Left lung (tissue), 10 donors: ENCODE results near the gene STOX2. TPM values are rescaled to one million over a fixed set of nuclear protein-coding genes. Genes with fewer than 3 reads are reported as not detected.

Experiments
- ATAC-seq: fragments of 200-7000 bp; cut with Tn5 transposase; one replicate; pipeline ENCODE4 v1.9.1; 2020; ENCODE audit warnings: moderate library complexity
- DNase-seq, 4 donors: peaks; one replicate each; pipeline ENCODE4 v3.0.0-alpha.2; 2013 to 2020
- H3K27ac ChIP-seq, 2 donors: fragments of 200-600 bp; sonication (generic) in 1 of 2; one replicate each; pipeline versions ENCODE4 v1.5.0 to v1.8.0; 2020 to 2021
- H3K27me3 ChIP-seq, 2 donors: fragments of 200-600 bp; sonication (generic) in 1 of 2; one replicate each; pipeline versions ENCODE4 v1.5.0 to v1.8.0; 2020 to 2021
- H3K36me3 ChIP-seq, 2 donors: fragments of 200-600 bp; sonication (generic) in 1 of 2; one replicate each; pipeline versions ENCODE4 v1.5.0 to v1.8.0; 2020 to 2021
- H3K4me1 ChIP-seq, 2 donors: fragments of 200-600 bp; one replicate each; pipeline ENCODE4 v1.8.0; 2021
- H3K4me3 ChIP-seq, 2 donors: fragments of 200-600 bp; sonication (generic) in 1 of 2; one replicate each; pipeline versions ENCODE4 v1.5.0 to v1.8.0; 2020 to 2021; ENCODE audit warnings: mild to moderate bottlenecking in 1 of 2
- H3K9me3 ChIP-seq, 2 donors: fragments of 200-600 bp; sonication (generic) in 1 of 2; one replicate each; pipeline versions ENCODE4 v1.5.0 to v1.8.0; 2020 to 2021
- CTCF ChIP-seq, 2 donors: fragments of 200-600 bp; sonication (generic) in 1 of 2; IDR thresholded peaks; one replicate each; pipeline versions ENCODE4 v1.5.0 to v1.8.0; 2021; ENCODE audit warnings: antibody characterized with exemption in 2 of 2
- intact Hi-C, 2 donors: fragments of 100-400 bp; cut with DNase I; formaldehyde crosslinking; loops; one replicate each; pipeline versions ENCODE4 v1.11.2 to v1.14.2; 2022
- polyA plus RNA-seq, 6 donors: library from polyadenylated mRNA; unstranded; fragments of 120-200 nt; gene quantifications; one replicate each; pipeline ENCODE4 v1.2.1, GENCODE V29; 2013; ENCODE audit not compliant: insufficient read length in 6 of 6
- total RNA-seq, 2 donors: library from RNA; stranded (reverse); fragmentation: NEBNext Ultra II Directional; extraction: Animal tissue kit (Norgen Biotek cat#: 25700); gene quantifications; one replicate each; pipeline ENCODE4 v1.2.1, GENCODE V29; 2021
- donor health status: DM: no; HTN: yes; CAD: no.
- donor health status: DM: no; HTN: no; CAD: no.

The STOX2 gene
- total and polyA plus RNA-seq, 8 donors: 12.4 to 19.5 (median 16.4) TPM

- H3K9me3 ChIP-seq: no peaks in the 10 kb centered on the region
- H3K27me3 ChIP-seq: no peaks in the 10 kb centered on the region
- intact Hi-C loops: no loop called here
- ATAC-seq (peak; percentile 94), DNase-seq (peak in 3 of 4 donors; percentile 30 to 73 (median 66))
- H3K36me3 ChIP-seq: no peaks in the 10 kb centered on the region
- no peak for TF ChIP-seq CTCF (IDR thresholded peaks at IDR 0.05)
- H3K27ac ChIP-seq: peak overlapping the region; percentile 49 to 71
- H3K4me3 ChIP-seq: peak overlapping the region; percentile 17 to 18
- peaks cover 0 to 26% of the 10 kb centered on the region in 2 donors for H3K4me1 ChIP-seq
These were observed 82.9 kb downstream of the STOX2 start for GRCh38 chr4:183987987-183988392.

GRCh38 chr4:183988874-183989273, 83.8 kb downstream of the STOX2 start:
- Histone ChIP-seq H3K4me1 (peaks cover 0 to 26% of the 10 kb centered on the region in 2 donors), H3K27me3 (no peaks in the 10 kb centered on the region), H3K27ac (peak overlapping the region in 1 of 2 donors; percentile 71), H3K9me3 (no peaks in the 10 kb centered on the region), H3K36me3 (no peaks in the 10 kb centered on the region), H3K4me3 (no peak overlapping the region)
- TF ChIP-seq CTCF (IDR thresholded peaks at IDR 0.05): no peak
- no peak for DNase-seq
- intact Hi-C loops: no loop called here
- no peak for ATAC-seq

GRCh38 chr4:183989461-183989860, 84.4 kb downstream of the STOX2 start:
- ATAC-seq (no peak), DNase-seq (peak in 2 of 4 donors; percentile 33 to 53)
- Histone ChIP-seq H3K27ac (peak overlapping the region in 1 of 2 donors; percentile 71), H3K9me3 (no peaks in the 10 kb centered on the region), H3K36me3 (no peaks in the 10 kb centered on the region), H3K4me3 (no peak overlapping the region), H3K27me3 (no peaks in the 10 kb centered on the region), H3K4me1 (peaks cover 0 to 26% of the 10 kb centered on the region in 2 donors)
- intact Hi-C loops: no loop called here
- no peak for TF ChIP-seq CTCF (IDR thresholded peaks at IDR 0.05)

GRCh38 chr4:183989931-183990330, 84.8 kb downstream of the STOX2 start:
- Histone ChIP-seq H3K27me3 (no peaks in the 10 kb centered on the region), H3K27ac (peak overlapping the region in 1 of 2 donors; percentile 71), H3K4me1 (peaks cover 0 to 26% of the 10 kb centered on the region in 2 donors), H3K4me3 (no peak overlapping the region), H3K36me3 (no peaks in the 10 kb centered on the region), H3K9me3 (no peaks in the 10 kb centered on the region)
- DNase-seq: no peak
- no peak for ATAC-seq
- intact Hi-C loops: no loop called here
- TF ChIP-seq CTCF (IDR thresholded peaks at IDR 0.05): no peak

GRCh38 chr4:183993676-183994075, 88.6 kb downstream of the STOX2 start:
- H3K4me3 ChIP-seq: no peak overlapping the region
- H3K4me1 ChIP-seq: peaks cover 2 to 15% of the 10 kb centered on the region in 2 donors
- intact Hi-C loops: no loop called here
- H3K27ac ChIP-seq: no peak overlapping the region
- ATAC-seq (no peak), DNase-seq (no peak)
- no peaks in the 10 kb centered on the region for H3K27me3 ChIP-seq
- H3K9me3 ChIP-seq: no peaks in the 10 kb centered on the region
- no peak for TF ChIP-seq CTCF (IDR thresholded peaks at IDR 0.05)
- H3K36me3 ChIP-seq: no peaks in the 10 kb centered on the region
